Neural cell (in vitro differentiated cells): ENCODE data around the gene SMAP1.

Experiments used
- EP300 ChIP-seq: fragments of 450-650 bp; conservative IDR thresholded peaks from 2 replicates; pipeline ENCODE4 v1.6.1; 2014; ENCODE audit warnings: antibody characterized with exemption, mild to moderate bottlenecking, moderate library complexity; ENCODE audit not compliant: poor library complexity, severe bottlenecking
- EZH2 ChIP-seq: fragments of 200-600, 300-800 bp; shearing (Covaris generic), sonication (generic); IDR thresholded peaks from 2 replicates; pipeline ENCODE4 v1.6.1; 2014; ENCODE audit warnings: antibody characterized with exemption, low read length, borderline replicate concordance, mild to moderate bottlenecking; ENCODE audit not compliant: insufficient read depth, poor library complexity, severe bottlenecking
- MXI1 ChIP-seq: fragments of 450-650 bp; conservative IDR thresholded peaks from 2 replicates; pipeline ENCODE4 v1.6.1; 2014; ENCODE audit warnings: antibody characterized with exemption, mild to moderate bottlenecking; ENCODE audit not compliant: poor library complexity, severe bottlenecking
- POLR2AphosphoS5 ChIP-seq: IDR thresholded peaks from 2 replicates; pipeline ENCODE4 v1.6.1; 2012
- RAD21 ChIP-seq: fragments of 450-650 bp; conservative IDR thresholded peaks from 2 replicates; pipeline ENCODE4 v1.6.1; 2014; ENCODE audit warnings: antibody characterized with exemption, mild to moderate bottlenecking, moderate library complexity
- SMC3 ChIP-seq: fragments of 450-650 bp; conservative IDR thresholded peaks from 2 replicates; pipeline ENCODE4 v1.6.1; 2014; ENCODE audit warnings: antibody characterized with exemption, mild to moderate bottlenecking, moderate library complexity; ENCODE audit not compliant: poor library complexity
- TAF1 ChIP-seq: IDR thresholded peaks from 2 replicates; pipeline ENCODE4 v1.6.1; 2012; ENCODE audit warnings: low read depth
- TF ChIP-seq, protein P1 (sequence below): fragments of 450-650 bp; IDR thresholded peaks from 2 replicates; pipeline ENCODE4 v1.5.1; 2014; ENCODE audit warnings: antibody characterized with exemption, mild to moderate bottlenecking, moderate library complexity; ENCODE audit not compliant: poor library complexity, severe bottlenecking
- TF ChIP-seq, protein P2 (sequence below): IDR thresholded peaks from 2 replicates; pipeline ENCODE4 v1.6.1; 2012; ENCODE audit warnings: borderline replicate concordance

DNA sequence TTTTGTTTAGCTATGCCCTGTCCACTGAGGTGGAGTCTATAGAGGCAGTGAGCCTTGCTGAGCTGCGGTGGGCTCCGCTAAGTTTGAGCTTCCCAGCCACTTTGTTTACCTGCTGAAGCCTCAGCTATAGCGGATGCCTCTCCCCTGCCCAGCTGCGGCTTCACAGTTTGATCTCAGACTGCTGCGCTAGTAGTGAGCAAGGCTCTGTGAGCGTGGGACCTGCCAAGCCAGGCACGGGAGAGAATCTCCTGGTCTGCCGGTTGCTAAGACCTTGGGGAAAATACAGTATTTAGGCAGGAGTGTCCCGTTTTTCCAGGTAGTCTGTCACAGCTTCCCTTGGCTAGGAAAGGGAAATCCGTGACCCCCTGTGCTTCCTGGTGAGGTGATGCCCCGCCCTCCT, 138.4 kb downstream of the SMAP1 start:
- TF ChIP-seq, protein P1, sequence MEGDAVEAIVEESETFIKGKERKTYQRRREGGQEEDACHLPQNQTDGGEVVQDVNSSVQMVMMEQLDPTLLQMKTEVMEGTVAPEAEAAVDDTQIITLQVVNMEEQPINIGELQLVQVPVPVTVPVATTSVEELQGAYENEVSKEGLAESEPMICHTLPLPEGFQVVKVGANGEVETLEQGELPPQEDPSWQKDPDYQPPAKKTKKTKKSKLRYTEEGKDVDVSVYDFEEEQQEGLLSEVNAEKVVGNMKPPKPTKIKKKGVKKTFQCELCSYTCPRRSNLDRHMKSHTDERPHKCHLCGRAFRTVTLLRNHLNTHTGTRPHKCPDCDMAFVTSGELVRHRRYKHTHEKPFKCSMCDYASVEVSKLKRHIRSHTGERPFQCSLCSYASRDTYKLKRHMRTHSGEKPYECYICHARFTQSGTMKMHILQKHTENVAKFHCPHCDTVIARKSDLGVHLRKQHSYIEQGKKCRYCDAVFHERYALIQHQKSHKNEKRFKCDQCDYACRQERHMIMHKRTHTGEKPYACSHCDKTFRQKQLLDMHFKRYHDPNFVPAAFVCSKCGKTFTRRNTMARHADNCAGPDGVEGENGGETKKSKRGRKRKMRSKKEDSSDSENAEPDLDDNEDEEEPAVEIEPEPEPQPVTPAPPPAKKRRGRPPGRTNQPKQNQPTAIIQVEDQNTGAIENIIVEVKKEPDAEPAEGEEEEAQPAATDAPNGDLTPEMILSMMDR: no peak
- TF ChIP-seq POLR2AphosphoS5 (no peak), EZH2 (no peak), TAF1 (no peak), RAD21 (no peak), SMC3 (no peak), MXI1 (no peak), EP300 (no peak)
- TF ChIP-seq, protein P2, sequence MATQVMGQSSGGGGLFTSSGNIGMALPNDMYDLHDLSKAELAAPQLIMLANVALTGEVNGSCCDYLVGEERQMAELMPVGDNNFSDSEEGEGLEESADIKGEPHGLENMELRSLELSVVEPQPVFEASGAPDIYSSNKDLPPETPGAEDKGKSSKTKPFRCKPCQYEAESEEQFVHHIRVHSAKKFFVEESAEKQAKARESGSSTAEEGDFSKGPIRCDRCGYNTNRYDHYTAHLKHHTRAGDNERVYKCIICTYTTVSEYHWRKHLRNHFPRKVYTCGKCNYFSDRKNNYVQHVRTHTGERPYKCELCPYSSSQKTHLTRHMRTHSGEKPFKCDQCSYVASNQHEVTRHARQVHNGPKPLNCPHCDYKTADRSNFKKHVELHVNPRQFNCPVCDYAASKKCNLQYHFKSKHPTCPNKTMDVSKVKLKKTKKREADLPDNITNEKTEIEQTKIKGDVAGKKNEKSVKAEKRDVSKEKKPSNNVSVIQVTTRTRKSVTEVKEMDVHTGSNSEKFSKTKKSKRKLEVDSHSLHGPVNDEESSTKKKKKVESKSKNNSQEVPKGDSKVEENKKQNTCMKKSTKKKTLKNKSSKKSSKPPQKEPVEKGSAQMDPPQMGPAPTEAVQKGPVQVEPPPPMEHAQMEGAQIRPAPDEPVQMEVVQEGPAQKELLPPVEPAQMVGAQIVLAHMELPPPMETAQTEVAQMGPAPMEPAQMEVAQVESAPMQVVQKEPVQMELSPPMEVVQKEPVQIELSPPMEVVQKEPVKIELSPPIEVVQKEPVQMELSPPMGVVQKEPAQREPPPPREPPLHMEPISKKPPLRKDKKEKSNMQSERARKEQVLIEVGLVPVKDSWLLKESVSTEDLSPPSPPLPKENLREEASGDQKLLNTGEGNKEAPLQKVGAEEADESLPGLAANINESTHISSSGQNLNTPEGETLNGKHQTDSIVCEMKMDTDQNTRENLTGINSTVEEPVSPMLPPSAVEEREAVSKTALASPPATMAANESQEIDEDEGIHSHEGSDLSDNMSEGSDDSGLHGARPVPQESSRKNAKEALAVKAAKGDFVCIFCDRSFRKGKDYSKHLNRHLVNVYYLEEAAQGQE: no peak
